ENCODE measurements around the gene PPP1R12A. TPM values are rescaled to one million over a fixed set of nuclear protein-coding genes. Genes with fewer than 3 reads are reported as not detected.

The PPP1R12A gene
- total RNA-seq, 4 donors from 2014 or later = 387 to 683 (median 563) TPM

DNA sequence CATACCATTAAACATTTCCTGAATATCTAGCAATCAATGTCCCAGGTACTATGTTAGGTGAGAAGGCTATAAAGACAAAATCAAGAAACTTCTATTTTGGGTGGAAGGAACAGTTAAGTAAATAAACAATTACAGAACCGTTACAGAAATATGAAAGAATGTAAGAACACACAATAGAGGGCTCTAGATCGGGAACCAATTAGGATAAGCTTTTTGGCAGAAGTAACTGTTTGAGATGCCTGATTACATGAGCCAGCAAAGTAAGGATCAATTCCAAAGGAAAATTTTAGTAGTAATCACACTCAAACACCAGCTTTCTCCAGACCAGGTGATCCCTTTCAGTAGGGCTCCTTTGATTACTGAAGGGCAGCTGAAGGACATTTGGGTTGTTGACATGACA lies 33.9 kb downstream of the PPP1R12A start:
- no peak overlapping the region for H3K4me3 ChIP-seq
- TF ChIP-seq POLR2AphosphoS5 (IDR thresholded peaks at IDR 0.05) (no peak), POLR2A (IDR thresholded peaks at IDR 0.05) (no peak), EP300 (IDR thresholded peaks at IDR 0.05) (no peak)
- TF ChIP-seq, protein P1, sequence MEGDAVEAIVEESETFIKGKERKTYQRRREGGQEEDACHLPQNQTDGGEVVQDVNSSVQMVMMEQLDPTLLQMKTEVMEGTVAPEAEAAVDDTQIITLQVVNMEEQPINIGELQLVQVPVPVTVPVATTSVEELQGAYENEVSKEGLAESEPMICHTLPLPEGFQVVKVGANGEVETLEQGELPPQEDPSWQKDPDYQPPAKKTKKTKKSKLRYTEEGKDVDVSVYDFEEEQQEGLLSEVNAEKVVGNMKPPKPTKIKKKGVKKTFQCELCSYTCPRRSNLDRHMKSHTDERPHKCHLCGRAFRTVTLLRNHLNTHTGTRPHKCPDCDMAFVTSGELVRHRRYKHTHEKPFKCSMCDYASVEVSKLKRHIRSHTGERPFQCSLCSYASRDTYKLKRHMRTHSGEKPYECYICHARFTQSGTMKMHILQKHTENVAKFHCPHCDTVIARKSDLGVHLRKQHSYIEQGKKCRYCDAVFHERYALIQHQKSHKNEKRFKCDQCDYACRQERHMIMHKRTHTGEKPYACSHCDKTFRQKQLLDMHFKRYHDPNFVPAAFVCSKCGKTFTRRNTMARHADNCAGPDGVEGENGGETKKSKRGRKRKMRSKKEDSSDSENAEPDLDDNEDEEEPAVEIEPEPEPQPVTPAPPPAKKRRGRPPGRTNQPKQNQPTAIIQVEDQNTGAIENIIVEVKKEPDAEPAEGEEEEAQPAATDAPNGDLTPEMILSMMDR (IDR thresholded peaks at IDR 0.05) = no peak
- no peaks in the 10 kb centered on the region for H3K9me3 ChIP-seq
- peak overlapping the region in 3 of 4 donors; percentile 8 to 39 (median 21) for H3K27ac ChIP-seq
- peaks cover 23 to 93% (median 29%) of the 10 kb centered on the region in 3 donors for H3K4me1 ChIP-seq
- no peak for ATAC-seq
- no peaks in the 10 kb centered on the region for H3K27me3 ChIP-seq
- 2 to 4% methylated on average over 2 of the region's 2 CpGs for WGBS, 2 donors (ENCODE audit: low coverage in 1 of 2)
- no peaks in the 10 kb centered on the region for H3K36me3 ChIP-seq

DNA sequence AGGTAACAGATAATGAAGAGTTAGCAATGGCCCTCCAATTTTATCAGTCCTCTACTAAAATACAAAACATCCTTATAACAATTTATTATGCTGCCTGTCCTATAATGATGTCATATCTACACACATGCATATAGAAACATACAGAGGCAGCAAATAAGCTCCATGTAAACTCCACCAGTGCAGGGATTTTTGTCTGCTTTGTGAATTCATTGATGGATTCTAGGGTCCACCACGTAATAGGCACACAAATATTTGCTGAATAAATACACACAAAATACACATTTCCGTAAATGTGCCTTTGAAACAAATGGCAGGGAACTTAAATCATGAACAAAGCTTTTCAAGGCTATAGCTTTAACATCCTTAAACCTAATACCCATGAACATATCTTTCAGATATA lies 34.7 kb downstream of the PPP1R12A start:
- TF ChIP-seq POLR2A (IDR thresholded peaks at IDR 0.05) = no peak
- no peak for TF ChIP-seq EP300 (IDR thresholded peaks at IDR 0.05)
- no peak for TF ChIP-seq POLR2AphosphoS5 (IDR thresholded peaks at IDR 0.05)
- TF ChIP-seq, protein P1 (IDR thresholded peaks at IDR 0.05) = no peak
- Histone ChIP-seq H3K36me3 (no peaks in the 10 kb centered on the region), H3K4me3 (no peak overlapping the region), H3K27ac (peak overlapping the region in 2 of 4 donors; percentile 8 to 21), H3K9me3 (no peaks in the 10 kb centered on the region), H3K4me1 (peaks cover 28 to 93% (median 32%) of the 10 kb centered on the region in 3 donors), H3K27me3 (no peaks in the 10 kb centered on the region)
- ATAC-seq = no peak
- 35 to 54% methylated on average over 2 of the region's 2 CpGs for WGBS, 2 donors (ENCODE audit: low coverage in 1 of 2)

DNA sequence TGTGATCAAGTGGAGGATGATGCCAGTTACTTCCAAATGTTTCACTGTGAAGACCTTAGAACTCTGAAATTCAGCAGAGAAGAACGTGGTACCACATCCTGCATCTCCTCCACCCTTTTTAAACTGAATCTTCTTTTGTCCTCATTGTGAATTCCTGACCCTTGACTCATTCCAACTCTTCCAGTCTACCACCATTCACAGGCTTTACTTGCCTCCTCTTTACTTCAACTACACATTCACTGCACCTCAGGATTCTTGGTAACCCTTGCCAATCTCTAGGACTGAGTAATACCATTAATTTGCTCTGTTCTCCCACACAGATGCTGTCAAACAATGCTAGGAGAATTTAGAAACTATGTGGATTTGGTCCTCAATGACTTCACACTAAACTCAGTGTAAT lies 37.3 kb downstream of the PPP1R12A start:
- Histone ChIP-seq H3K4me3 (no peak overlapping the region), H3K9me3 (no peaks in the 10 kb centered on the region), H3K36me3 (no peaks in the 10 kb centered on the region), H3K4me1 (peaks cover 26 to 100% (median 32%) of the 10 kb centered on the region in 3 donors), H3K27me3 (no peaks in the 10 kb centered on the region), H3K27ac (peak overlapping the region in 2 of 4 donors; percentile 18 to 41)
- TF ChIP-seq POLR2A (IDR thresholded peaks at IDR 0.05) (no peak), POLR2AphosphoS5 (IDR thresholded peaks at IDR 0.05) (no peak), EP300 (IDR thresholded peaks at IDR 0.05) (no peak)
- TF ChIP-seq, protein P1 (IDR thresholded peaks at IDR 0.05) = no peak
- 22 to 36% methylated on average over 1 of the region's 1 CpG for WGBS, 2 donors (ENCODE audit: low coverage in 1 of 2)
- ATAC-seq = no peak

DNA sequence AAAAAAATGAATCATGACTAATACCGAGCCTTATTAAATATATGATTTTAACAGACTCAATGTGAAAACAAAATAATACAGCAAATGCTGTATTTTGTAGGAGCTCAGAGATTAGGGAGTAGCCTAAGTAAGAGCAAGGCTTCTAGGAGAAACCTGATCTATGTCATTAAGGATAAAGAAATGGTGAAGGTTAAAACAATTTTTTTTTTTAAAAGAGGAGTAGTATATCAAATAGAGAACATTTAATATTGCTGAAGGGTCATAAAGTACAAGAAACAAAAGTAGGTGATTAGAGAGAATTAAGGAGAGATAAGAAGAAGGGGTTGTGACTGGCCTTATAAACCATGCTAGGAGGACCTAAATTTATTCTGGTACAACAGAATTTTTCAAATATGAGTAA lies 39.1 kb downstream of the PPP1R12A start:
- peaks cover 14 to 98% (median 21%) of the 10 kb centered on the region in 3 donors for H3K4me1 ChIP-seq
- WGBS, 2 donors (ENCODE audit: low coverage in 1 of 2) = 21 to 33% methylated on average over 1 of the region's 1 CpG

DNA sequence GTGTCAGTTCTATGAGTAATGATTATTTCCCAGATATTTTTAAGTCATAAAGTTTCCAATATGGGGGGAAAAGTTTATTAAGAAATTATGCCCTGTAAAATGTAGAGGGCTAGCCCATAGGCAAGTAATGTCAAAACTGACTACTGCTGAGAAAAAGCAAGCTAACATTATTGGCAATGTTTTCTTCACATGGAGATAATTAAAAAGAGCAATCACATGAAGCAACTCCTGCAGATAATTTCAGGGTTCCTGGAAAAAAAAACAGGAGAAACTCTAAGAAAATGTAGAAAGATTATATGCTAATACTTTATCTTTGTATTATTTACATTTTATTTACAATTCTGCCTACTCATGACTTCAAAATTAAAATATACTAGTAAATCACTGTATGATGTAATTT lies 39.8 kb downstream of the PPP1R12A start:
- Histone ChIP-seq H3K27ac (peak overlapping the region; percentile 37 to 59 (median 53)), H3K4me3 (no peak overlapping the region), H3K9me3 (no peaks in the 10 kb centered on the region), H3K36me3 (no peaks in the 10 kb centered on the region), H3K27me3 (no peaks in the 10 kb centered on the region), H3K4me1 (peaks cover 10 to 94% (median 21%) of the 10 kb centered on the region in 3 donors)
- TF ChIP-seq EP300 (IDR thresholded peaks at IDR 0.05) (no peak), POLR2AphosphoS5 (IDR thresholded peaks at IDR 0.05) (no peak), POLR2A (IDR thresholded peaks at IDR 0.05) (no peak)
- TF ChIP-seq, protein P1 (IDR thresholded peaks at IDR 0.05) = no peak
- ATAC-seq = no peak

More for the DNA sequence above, 39.1 kb downstream of the PPP1R12A start:
- H3K27me3 ChIP-seq = no peaks in the 10 kb centered on the region
- H3K27ac ChIP-seq = peak overlapping the region in 2 of 4 donors; percentile 18 to 56
- H3K36me3 ChIP-seq = no peaks in the 10 kb centered on the region
- no peak for ATAC-seq
- no peak overlapping the region for H3K4me3 ChIP-seq
- no peaks in the 10 kb centered on the region for H3K9me3 ChIP-seq
- TF ChIP-seq EP300 (IDR thresholded peaks at IDR 0.05) = no peak
- no peak for TF ChIP-seq POLR2A (IDR thresholded peaks at IDR 0.05)
- TF ChIP-seq, protein P1 (IDR thresholded peaks at IDR 0.05) = no peak
- no peak for TF ChIP-seq POLR2AphosphoS5 (IDR thresholded peaks at IDR 0.05)
